HUES64 (cell line): ENCODE data around the gene OR5D13. TPM values are rescaled to one million over a fixed set of nuclear protein-coding genes. Genes with fewer than 3 reads are reported as not detected.

Experiments
- H3K27ac ChIP-seq: 2 replicates; pipeline ENCODE4 v1.7.0; 2013; ENCODE audit warnings: low read depth, low read length, inconsistent platforms
- H3K27me3 ChIP-seq: 2 replicates; pipeline ENCODE4 v1.6.1; 2013; ENCODE audit warnings: mild to moderate bottlenecking, low read length; ENCODE audit not compliant: insufficient read depth
- H3K36me3 ChIP-seq: 2 replicates; pipeline ENCODE4 v1.6.1; 2013; ENCODE audit warnings: mild to moderate bottlenecking, low read length; ENCODE audit not compliant: insufficient read depth
- H3K4me1 ChIP-seq: 2 replicates; pipeline ENCODE4 v1.6.1; 2013; ENCODE audit warnings: mild to moderate bottlenecking, low read length, moderate library complexity; ENCODE audit not compliant: insufficient read depth
- H3K4me3 ChIP-seq: 2 replicates; pipeline ENCODE4 v1.5.1; 2013; ENCODE audit warnings: mild to moderate bottlenecking, low read length, moderate library complexity
- H3K9ac ChIP-seq: 2 replicates; pipeline ENCODE4 v1.6.1; 2013; ENCODE audit warnings: mild to moderate bottlenecking, low read depth, low read length
- H3K9me3 ChIP-seq: 2 replicates; pipeline ENCODE4 v1.6.1; 2013; ENCODE audit warnings: low read depth, low read length; ENCODE audit not compliant: insufficient read depth
- WGBS: fragments of 150-250, 120-280 bp; methylation state at CpG from one replicate; pipeline ENCODE4 v1.1.7; 2013; ENCODE audit warnings: missing lambda C conversion rate; 5-methylcytosine and 5-hydroxymethylcytosine counted together
- polyA plus RNA-seq, 2 experiments: library from polyadenylated mRNA; stranded (reverse); fragments of 50-300 nt; gene quantifications; one replicate each; pipeline ENCODE4 v1.2.3, GENCODE V29; 2013

OR5D13 gene
- polyA plus RNA-seq (2013, experiment 1 of 2): not detected
- not detected for polyA plus RNA-seq (2013, experiment 2 of 2)

- Histone ChIP-seq H3K27ac (no peak within 1 kb of the TSS), H3K9me3 (peaks cover 93% of the 10 kb centered on the region), H3K27me3 (no peaks in the 10 kb centered on the region), H3K36me3 (no peaks in the 10 kb centered on the region), H3K4me3 (no peak within 1 kb of the TSS), H3K4me1 (no peaks in the 10 kb centered on the region), H3K9ac (no peak within 1 kb of the TSS)
These were observed at the start of gene OR5D13 for GRCh38 chr11:55773138-55773537. Gene OR5D13, plus strand, starts transcription at chr11:55773438. Its CDS starts 0 bp downstream, at chr11:55773438.

GRCh38 chr11:55726715-55727324 is 46.4 kb upstream of the OR5D13 start:
- H3K4me3 ChIP-seq: no peak overlapping the region
- H3K27ac ChIP-seq: no peak overlapping the region
- no peaks in the 10 kb centered on the region for H3K4me1 ChIP-seq
- H3K9me3 ChIP-seq: peaks cover 98% of the 10 kb centered on the region
- H3K27me3 ChIP-seq: no peaks in the 10 kb centered on the region
- whole genome bisulfite sequencing: 26% methylated on average over 5 of the region's 5 CpGs
- H3K36me3 ChIP-seq: no peaks in the 10 kb centered on the region
- H3K9ac ChIP-seq: no peak overlapping the region

- Histone ChIP-seq H3K27ac (no peak overlapping the region), H3K9me3 (peaks cover 98% of the 10 kb centered on the region), H3K9ac (no peak overlapping the region), H3K27me3 (no peaks in the 10 kb centered on the region), H3K36me3 (no peaks in the 10 kb centered on the region), H3K4me3 (no peak overlapping the region), H3K4me1 (no peaks in the 10 kb centered on the region)
- 54% methylated on average over 3 of the region's 3 CpGs for WGBS
These were observed 40.3 kb upstream of the OR5D13 start for GRCh38 chr11:55732936-55733335.

- H3K4me1 ChIP-seq: no peaks in the 10 kb centered on the region
- H3K4me3 ChIP-seq: no peak overlapping the region
- no peak overlapping the region for H3K9ac ChIP-seq
- no peaks in the 10 kb centered on the region; the same call in 1 of the 2 replicates for H3K36me3 ChIP-seq
- H3K9me3 ChIP-seq: peaks cover 99% of the 10 kb centered on the region
- H3K27me3 ChIP-seq: no peaks in the 10 kb centered on the region
- no CpG with 5 or more reads among the region's 1 CpG for WGBS
- no peak overlapping the region for H3K27ac ChIP-seq
These were observed 18.4 kb downstream of the OR5D13 start for GRCh38 chr11:55791606-55792005.

- Histone ChIP-seq H3K27me3 (no peaks in the 10 kb centered on the region), H3K27ac (no peak overlapping the region), H3K9me3 (peaks cover 98% of the 10 kb centered on the region), H3K9ac (no peak overlapping the region), H3K4me3 (no peak overlapping the region), H3K4me1 (no peaks in the 10 kb centered on the region), H3K36me3 (no peaks in the 10 kb centered on the region)
- WGBS: 68% methylated on average over 2 of the region's 2 CpGs
These were observed 20.1 kb downstream of the OR5D13 start for GRCh38 chr11:55793321-55793720.

- Histone ChIP-seq H3K36me3 (no peaks in the 10 kb centered on the region), H3K27me3 (no peaks in the 10 kb centered on the region), H3K4me3 (no peak within 1 kb of the TSS), H3K9ac (no peak within 1 kb of the TSS), H3K4me1 (no peaks in the 10 kb centered on the region), H3K27ac (no peak within 1 kb of the TSS), H3K9me3 (peaks cover 100% of the 10 kb centered on the region)
These were observed 22.0 kb downstream of the OR5D13 start, which contains the start of gene OR5D14 for GRCh38 chr11:55795256-55795655. Gene OR5D14, plus strand, starts transcription at chr11:55795556. Its CDS starts 0 bp downstream, at chr11:55795556.

- peaks cover 91% of the 10 kb centered on the region for H3K9me3 ChIP-seq
- no peaks in the 10 kb centered on the region for H3K4me1 ChIP-seq
These were observed 33.0 kb downstream of the OR5D13 start for GRCh38 chr11:55806248-55806647.

GRCh38 chr11:55811067-55811466 is 37.8 kb downstream of the OR5D13 start, which contains the start of gene OR5L1:
Gene OR5L1, plus strand, starts transcription at chr11:55811367. Its CDS starts 100 bp downstream, at chr11:55811467.
- Histone ChIP-seq H3K4me3 (no peak within 1 kb of the TSS), H3K9me3 (peaks cover 91% of the 10 kb centered on the region), H3K9ac (no peak within 1 kb of the TSS), H3K36me3 (no peaks in the 10 kb centered on the region), H3K4me1 (no peaks in the 10 kb centered on the region), H3K27me3 (no peaks in the 10 kb centered on the region), H3K27ac (no peak within 1 kb of the TSS)
- WGBS: no CpG with 5 or more reads among the region's 1 CpG

More at GRCh38 chr11:55806248-55806647, 33.0 kb downstream of the OR5D13 start:
- H3K36me3 ChIP-seq: no peaks in the 10 kb centered on the region
- no peak overlapping the region for H3K4me3 ChIP-seq
- no peak overlapping the region for H3K27ac ChIP-seq
- no peaks in the 10 kb centered on the region for H3K27me3 ChIP-seq
- no peak overlapping the region for H3K9ac ChIP-seq
- 100% methylated on average over 1 of the region's 1 CpG for WGBS

GRCh38 chr11:55819330-55819729 is 46.1 kb downstream of the OR5D13 start, which contains the start of gene OR5D18:
Gene OR5D18, plus strand, starts transcription at chr11:55819630. Its CDS starts 0 bp downstream, at chr11:55819630.
- Histone ChIP-seq H3K27ac (no peak within 1 kb of the TSS), H3K9ac (no peak within 1 kb of the TSS), H3K27me3 (no peaks in the 10 kb centered on the region), H3K9me3 (peaks cover 91% of the 10 kb centered on the region), H3K4me1 (no peaks in the 10 kb centered on the region), H3K36me3 (no peaks in the 10 kb centered on the region), H3K4me3 (no peak within 1 kb of the TSS)
- 84% methylated on average over 5 of the region's 5 CpGs for WGBS
